Forelimb muscle (tissue), 1 donor: ENCODE measurements around the gene RIGI. TPM values are rescaled to one million over a fixed set of nuclear protein-coding genes. Genes with fewer than 3 reads are reported as not detected.
"Not testable (repeated sequence)": the region's sequence is repeated elsewhere in the genome, so short reads cannot be mapped to it uniquely, and the experiment has no call there.

ENCODE experiments used
- DNase-seq: peaks from one replicate; pipeline ENCODE4 v3.0.0-alpha.2; 2013; ENCODE audit warnings: low read depth
- polyA plus RNA-seq: library from polyadenylated mRNA; unstranded; fragments of 120-200 nt; gene quantifications from one replicate; pipeline ENCODE4 v1.2.1, GENCODE V29; 2013; ENCODE audit not compliant: insufficient read length

The RIGI gene
- polyA plus RNA-seq, 1 donor = 6.1 TPM

DNA sequence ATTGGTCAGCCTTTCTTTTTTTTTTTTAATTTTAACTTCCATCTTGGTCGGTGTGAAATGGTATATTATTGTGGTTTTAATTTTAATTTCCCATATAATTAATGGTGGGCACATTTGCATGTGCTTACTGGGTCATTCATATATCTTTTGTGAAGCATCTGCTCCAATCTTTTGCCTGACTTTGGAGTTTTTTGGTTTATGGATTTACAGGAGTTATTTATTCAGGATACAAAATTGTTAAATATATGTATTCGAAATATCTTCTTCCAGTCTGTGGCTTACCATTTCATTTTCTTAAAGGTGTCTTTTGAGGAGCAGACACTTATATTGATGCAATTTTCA, 682 bp upstream of the RIGI start:
- DNase-seq = no peak

DNA sequence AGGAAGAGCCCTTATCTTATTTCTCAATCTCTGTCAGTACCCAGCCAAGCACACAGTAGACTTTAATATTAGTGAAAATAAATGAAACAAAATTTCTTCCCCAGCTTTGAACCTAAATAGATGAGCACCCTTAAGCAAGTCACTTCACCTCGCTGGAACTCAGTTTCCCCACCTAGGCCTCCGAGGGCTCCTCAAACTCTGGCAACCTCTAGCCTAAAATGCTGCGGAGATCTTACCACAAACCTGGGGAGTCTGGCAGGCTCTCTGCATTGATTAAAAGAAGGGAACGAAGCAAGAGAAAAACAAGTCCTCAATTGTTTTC, 326 bp downstream of the RIGI start:
- no peak for DNase-seq

DNA sequence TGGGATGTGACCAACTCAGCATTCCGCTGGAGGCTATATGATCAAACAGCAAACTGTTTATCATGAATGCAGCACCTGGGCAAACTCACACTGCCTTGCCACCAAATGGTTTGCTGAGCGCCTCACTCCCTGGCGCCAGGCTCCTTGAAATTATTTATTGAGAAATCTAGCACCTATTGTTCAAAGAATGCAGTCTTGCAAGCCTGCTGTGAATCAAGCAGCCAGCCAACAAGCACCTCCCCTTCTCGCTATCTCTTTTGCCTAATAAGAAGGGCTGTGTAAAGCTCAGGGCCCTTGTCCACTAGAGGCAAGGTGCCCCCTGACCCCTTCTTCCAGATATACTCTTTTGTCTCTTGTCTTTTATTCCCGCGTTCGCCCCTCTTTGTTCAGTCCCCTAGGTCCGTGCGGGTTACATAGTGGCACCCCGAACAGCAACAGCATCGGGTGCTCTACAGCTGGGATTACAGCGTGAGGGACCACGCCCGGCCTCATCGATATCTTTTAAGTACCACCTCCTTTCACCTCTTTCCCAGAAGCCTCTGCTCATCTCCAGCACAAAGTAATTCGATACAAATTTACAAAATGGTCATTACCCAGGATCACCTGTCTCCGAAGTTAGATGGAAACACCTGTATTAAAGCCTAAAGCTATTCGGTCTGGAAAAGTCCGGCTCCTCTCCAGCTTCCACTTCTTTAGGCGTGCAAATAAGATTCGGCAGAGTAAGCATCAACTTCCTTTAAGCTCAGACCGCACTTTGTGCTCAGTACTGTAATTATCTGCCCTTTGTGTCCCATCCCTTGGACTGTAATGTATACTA, 896 bp downstream of the RIGI start:
- DNase-seq = no peak

DNA sequence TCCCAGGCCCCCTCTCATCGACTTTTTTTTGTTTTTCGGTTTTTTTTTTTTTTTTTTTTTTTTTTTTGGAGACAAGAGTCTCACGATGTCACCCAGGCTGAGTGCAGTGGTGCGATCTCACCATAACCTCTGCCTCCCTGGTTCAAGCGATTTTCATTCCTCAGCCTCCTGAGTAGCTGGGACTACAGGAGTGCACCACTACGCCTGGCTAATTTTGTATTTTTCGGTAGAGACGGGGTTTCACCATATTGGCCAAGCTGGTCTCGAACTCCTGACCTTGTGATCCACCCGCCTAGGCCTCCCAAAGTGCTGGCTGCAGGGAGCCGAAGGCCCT, 1.5 kb downstream of the RIGI start:
- DNase-seq = not testable (repeated sequence)

DNA sequence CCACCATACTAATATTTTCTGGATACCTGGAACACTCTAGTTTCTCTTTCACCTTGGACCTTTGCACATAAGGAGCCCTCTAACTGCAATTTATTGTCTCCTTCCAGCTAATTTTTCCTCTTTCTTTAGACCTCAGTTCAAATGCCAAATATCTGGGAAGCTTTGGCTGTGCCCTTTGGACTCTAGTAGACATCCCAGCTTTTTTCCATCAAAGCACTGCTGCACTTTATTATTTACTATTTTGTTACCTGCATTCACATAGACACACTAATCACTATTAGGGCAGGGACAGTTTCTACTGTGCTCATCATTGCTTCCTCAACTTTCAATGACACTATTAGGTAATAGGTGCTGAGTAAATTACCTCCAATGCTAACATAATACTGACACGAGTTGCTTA, 2.1 kb downstream of the RIGI start:
- DNase-seq = no peak

DNA sequence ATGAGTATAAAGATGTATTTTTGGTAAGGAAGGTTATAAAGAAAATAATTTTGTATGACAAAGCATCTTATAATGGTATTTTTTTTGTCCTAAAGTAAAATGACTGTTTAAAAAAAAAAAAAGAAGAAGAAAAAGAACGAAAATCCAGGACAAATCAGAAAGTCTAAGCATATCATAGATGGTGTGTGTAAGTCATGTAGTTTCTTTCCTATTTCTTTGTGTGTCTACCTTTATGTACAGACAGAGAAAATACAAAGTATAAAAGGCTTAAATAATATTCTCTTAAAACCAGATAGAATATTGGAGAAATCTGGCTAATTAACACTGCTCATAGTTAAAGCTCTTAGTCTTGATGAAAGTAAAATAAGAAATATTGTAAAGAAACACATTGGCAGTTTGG, 7.7 kb downstream of the RIGI start:
- DNase-seq = no peak

DNA sequence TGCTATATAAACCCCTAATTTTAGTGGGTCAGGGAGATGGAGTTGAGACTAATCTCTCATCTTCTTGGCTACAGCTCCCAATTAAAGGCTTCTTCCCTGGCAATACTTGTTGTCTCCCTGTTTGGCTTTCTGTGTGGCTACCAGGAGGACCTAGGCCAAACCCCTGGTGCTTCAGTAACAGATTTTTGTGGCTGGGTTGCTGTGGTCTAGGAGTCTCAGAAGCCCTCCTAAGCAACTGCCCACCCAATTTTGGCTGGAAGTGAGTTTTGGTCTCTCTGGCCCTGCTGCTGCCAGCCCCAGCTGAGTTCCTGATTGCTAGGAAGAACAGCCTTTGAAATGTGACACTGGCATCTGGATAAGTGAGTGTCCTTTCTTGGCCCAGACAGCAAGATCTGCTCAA, 9.8 kb downstream of the RIGI start:
- no peak for DNase-seq

DNA sequence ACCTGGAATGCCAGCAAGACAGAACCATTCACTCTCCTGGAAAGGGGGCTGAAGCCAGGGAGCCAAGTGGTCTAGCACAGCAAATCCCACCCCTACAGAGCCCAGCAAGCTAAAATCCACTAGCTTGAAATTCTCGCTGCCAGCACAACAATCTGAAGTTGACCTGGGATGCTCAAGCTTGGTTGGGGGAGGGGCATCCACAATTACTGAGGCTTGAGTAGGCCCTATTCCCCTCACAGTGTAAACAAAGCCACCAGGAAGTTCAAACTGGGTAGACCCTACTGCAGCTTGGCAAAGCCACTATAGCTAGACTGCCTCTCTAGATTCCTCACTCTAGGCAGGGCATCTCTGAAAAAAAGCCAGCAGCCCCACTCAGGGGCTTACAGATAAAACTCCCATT, 17.3 kb downstream of the RIGI start:
- DNase-seq = no peak

DNA sequence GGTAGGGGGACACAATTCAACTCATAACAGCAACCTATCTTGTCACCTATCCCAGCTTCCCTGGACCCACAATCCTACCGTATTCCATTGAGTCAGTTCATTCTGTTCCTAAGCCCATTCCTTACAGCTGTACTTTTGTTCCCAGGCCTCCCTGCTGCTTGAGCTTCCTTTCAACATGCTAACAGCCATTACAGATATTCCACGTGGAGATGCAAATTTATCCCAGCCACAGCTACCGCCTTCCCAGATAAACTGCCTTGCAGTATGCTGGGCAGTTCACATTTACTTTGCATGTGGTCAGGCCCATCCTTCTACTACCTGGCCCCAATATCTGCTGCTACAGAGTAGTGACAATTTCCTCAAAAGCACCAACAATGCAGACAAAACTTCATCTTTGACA, 23.0 kb downstream of the RIGI start:
- no peak for DNase-seq

DNA sequence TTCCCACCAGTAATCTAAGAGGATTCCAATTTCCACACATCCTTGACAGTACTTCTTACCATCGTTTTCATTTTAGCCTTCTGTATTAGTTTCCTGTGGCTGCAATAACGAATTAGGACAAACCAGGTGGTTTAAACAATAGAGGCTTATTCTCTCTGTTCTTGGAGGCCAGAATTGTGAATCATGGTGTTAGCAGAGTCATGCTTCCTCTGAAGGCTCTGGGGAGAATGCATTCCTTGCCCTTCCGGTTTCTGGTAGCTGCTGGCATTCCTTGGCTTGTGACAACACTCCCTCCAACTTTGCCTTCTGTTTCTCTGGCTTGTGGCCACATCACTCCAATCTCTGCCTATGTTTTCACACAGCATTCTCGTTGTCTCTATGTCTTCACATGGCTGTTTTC, 23.5 kb downstream of the RIGI start:
- no peak for DNase-seq

DNA sequence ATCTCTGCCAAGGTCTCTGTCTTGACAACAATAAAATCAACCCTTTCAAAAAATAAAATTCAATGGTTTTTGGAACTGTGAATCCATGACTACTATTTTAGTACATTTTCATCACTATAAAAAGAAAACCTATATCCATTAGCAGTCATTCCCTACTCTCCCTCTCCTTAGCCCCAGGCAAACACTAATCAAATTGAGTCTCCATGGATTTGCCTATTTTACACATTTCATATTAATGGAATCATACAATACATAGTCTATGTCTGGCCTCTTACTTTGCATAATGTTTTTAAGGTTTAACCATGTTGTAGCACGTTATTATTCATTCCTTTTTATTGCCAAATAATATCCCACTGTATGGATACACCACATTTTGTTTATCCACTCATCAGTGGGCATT, 24.1 kb downstream of the RIGI start:
- DNase-seq = no peak

DNA sequence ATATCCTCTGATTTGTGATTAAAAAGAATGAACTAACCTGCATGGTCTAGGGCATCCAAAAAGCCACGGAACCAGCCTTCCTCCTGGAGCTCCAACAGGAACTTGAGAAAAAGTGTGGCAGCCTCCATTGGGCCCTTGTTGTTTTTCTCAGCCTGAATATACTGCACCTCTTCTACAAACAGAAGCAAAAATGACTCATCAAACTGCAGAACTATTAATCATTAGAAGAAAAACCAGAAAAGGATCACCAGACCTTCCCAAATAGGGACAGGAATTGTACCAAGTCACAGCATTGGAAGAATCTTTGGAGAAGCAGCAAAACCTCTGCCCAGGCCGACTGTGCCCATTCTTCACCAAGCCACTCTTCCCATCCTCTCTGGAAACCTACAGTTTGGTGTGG, 25.2 kb downstream of the RIGI start:
- no peak for DNase-seq

DNA sequence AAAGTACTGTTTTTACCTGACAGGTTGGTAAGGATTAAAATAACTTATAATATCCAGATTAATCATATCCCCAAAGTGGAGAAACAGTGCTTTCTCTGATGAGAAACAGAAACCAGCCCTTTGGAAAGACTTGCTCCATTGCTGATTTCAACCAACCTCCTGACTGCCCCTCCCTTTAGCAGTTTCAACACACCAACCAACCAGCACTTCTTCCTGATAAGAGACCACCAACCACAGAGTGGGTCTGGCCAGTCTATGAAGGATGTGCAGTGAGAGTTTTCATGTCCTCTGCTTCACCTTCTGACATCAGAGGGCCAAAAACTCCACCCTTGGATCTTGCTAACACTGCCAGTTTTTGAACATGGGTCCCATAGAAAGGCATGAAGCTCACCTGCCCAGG, 28.1 kb downstream of the RIGI start:
- no peak for DNase-seq

DNA sequence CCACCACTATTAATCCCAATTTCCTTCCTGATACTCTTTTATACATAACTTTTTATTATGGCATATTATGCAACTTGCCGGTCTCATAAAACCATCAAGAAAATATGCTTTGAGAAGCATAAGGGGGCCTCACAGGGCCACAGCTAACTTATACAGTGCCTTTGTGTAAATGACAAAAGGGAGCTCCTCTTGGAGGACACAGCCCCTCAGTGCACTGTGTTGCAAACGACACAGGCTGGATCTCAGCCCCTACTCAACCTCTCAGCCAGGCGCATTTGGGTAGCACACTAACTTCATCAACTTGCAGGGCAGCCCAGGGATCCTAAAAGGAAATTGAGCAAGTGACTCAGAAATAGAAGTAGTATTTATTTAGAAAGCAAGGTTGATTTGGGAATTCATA, 35.4 kb downstream of the RIGI start:
- no peak for DNase-seq

DNA sequence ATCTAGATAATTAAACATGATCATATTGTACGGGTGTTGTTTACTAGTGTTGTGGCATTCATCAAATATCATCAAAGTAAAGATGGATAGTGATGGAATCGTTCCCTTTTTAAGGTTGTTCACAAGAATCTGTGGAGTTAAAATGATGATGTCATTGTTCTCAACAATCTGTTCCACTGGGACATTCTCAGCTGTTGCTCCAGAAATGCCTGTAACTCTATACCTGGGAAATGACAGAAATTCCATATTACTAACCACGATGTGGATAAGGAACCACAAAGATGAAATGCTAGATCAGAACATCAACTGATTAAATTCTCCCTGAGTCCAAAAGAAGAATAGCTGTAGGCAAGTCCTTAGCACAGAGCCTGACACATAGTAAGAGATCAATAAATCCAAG, 38.0 kb downstream of the RIGI start:
- no peak for DNase-seq

DNA sequence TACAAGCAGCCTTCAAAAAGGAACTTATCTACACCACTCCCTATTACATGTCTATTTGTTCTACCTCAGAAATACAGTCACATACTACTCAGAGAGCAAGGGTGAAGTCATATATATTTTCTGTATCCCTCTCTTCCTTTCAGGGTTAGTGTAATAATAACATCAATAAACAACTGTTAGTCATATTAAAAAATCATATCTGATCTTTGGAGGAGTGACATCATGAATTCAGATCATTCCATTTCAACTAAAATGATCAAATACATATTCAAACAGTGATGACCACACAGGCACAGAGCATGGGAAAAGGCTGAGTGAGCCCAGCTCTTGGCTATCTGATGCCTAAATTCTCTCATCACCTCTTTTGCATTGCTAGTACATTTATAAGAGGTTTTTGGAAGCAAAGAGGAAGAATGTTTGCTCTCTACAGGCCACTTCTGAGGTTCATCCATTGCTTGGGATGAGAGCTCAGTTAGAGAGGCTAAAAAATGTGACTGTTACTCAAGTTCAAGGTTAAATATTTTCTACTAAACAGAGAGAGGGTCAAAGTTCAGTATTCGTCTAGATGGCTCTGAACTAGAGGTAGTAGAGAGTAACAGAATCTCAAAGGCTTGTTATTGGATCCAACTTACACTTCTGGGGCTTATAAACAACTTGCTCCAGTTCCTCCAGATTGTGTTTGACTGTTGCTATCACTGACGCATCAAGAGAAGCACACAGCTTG, 39.0 kb downstream of the RIGI start:
- DNase-seq = no peak

DNA sequence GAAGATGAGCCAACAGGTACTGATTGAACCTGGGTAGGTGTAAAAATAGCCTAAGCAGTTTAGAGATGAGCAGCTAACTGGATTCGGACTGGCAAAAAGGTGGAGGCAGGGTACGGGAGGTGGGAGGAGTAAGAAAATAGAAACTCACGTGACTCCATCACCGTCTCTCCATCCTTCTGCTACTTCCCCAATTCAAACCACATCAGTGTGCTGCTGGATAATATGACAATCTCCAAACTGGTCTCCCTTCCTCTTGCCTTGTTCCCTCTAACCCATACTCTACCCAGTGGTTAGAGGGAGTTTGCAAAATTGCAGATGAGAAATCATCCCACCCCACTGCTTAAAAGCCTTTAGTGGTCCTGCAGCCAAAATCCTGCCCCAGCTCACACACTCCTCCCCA, 42.7 kb downstream of the RIGI start:
- DNase-seq = no peak

Other genes starting within 250 kb of the RIGI start
- 22.9 TPM for gene ACO1, start 141.6 kb downstream of the RIGI start, polyA plus RNA-seq
- gene SMIM27, start 26.1 kb upstream of the RIGI start, polyA plus RNA-seq = 10.5 TPM
- 17.4 TPM for gene TOPORS, start 26.4 kb upstream of the RIGI start, polyA plus RNA-seq
- 63.3 TPM for gene NDUFB6, start 47.0 kb upstream of the RIGI start, polyA plus RNA-seq
- 0.03 TPM for gene TAF1L, start 109.5 kb upstream of the RIGI start, polyA plus RNA-seq